HL-60 (cell line): ENCODE data around the gene ZFAND3.

ENCODE experiments used
- DNase-seq, 2 experiments: peaks; one replicate each; pipeline ENCODE4 v3.0.0-alpha.2; 2010 to 2020; ENCODE audit warnings: low read depth in 1 of 2, low spot score in 1 of 2
- H3K27ac ChIP-seq: fragments of 250-450 bp; sonication (Bioruptor Pico); replicated peaks from 2 replicates; pipeline ENCODE4 v1.5.1; 2020; ENCODE audit warnings: mild to moderate bottlenecking, moderate library complexity
- H3K27me3 ChIP-seq: fragments of 250-450 bp; sonication (Bioruptor Pico); 2 replicates; pipeline ENCODE4 v1.5.1; 2021; ENCODE audit warnings: mild to moderate bottlenecking, moderate library complexity; ENCODE audit not compliant: insufficient read depth, poor library complexity, severe bottlenecking
- H3K4me3 ChIP-seq: replicated peaks from 2 replicates; pipeline ENCODE4 v1.5.1; 2011; ENCODE audit warnings: mild to moderate bottlenecking, control low read depth, low read length; ENCODE audit not compliant: insufficient read depth
- GABPA ChIP-seq: IDR thresholded peaks from 2 replicates; pipeline ENCODE4 v1.6.1; 2012; ENCODE audit warnings: low read depth
- POLR2AphosphoS5 ChIP-seq: IDR thresholded peaks from 2 replicates; pipeline ENCODE4 v1.6.1; 2012; ENCODE audit warnings: low read depth
- SPI1 ChIP-seq: IDR thresholded peaks from 2 replicates; pipeline ENCODE4 v1.6.1; 2012; ENCODE audit warnings: low read depth, mild to moderate bottlenecking, borderline replicate concordance
- TF ChIP-seq, protein P1 (sequence below): IDR thresholded peaks from 2 replicates; pipeline ENCODE4 v1.6.1; 2012; ENCODE audit warnings: low read depth; ENCODE audit not compliant: insufficient replicate concordance
- TF ChIP-seq, protein P2 (sequence below): IDR thresholded peaks from one replicate; pipeline ENCODE4 v1.5.1; 2011; ENCODE audit warnings: low read length, control low read depth, inconsistent platforms; ENCODE audit not compliant: insufficient read depth

ZFAND3 gene

DNA sequence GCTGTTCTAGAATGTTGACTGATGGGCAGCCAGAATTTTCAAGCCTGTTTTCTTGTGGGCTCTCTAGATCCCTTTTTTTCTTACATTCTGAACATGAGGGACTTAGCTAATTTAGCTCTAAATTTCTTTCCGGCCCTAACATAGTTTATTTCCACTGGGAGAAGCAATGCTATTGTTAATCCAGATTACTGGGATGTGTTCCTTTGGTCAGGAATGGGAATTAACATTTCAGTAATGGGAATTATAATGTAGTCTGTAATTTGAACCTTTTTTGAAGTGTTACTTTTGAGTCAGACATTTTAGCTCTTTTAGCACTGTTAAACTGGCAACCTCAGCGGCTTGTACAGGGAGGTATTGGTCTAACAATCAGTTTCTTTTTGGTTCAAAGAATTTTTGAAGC is 7.5 kb downstream of the ZFAND3 start:
- Histone ChIP-seq H3K27ac (no peak overlapping the region), H3K27me3 (no peaks in the 10 kb centered on the region), H3K4me3 (no peak overlapping the region)
- TF ChIP-seq, protein P1, sequence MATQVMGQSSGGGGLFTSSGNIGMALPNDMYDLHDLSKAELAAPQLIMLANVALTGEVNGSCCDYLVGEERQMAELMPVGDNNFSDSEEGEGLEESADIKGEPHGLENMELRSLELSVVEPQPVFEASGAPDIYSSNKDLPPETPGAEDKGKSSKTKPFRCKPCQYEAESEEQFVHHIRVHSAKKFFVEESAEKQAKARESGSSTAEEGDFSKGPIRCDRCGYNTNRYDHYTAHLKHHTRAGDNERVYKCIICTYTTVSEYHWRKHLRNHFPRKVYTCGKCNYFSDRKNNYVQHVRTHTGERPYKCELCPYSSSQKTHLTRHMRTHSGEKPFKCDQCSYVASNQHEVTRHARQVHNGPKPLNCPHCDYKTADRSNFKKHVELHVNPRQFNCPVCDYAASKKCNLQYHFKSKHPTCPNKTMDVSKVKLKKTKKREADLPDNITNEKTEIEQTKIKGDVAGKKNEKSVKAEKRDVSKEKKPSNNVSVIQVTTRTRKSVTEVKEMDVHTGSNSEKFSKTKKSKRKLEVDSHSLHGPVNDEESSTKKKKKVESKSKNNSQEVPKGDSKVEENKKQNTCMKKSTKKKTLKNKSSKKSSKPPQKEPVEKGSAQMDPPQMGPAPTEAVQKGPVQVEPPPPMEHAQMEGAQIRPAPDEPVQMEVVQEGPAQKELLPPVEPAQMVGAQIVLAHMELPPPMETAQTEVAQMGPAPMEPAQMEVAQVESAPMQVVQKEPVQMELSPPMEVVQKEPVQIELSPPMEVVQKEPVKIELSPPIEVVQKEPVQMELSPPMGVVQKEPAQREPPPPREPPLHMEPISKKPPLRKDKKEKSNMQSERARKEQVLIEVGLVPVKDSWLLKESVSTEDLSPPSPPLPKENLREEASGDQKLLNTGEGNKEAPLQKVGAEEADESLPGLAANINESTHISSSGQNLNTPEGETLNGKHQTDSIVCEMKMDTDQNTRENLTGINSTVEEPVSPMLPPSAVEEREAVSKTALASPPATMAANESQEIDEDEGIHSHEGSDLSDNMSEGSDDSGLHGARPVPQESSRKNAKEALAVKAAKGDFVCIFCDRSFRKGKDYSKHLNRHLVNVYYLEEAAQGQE: no peak
- no peak for TF ChIP-seq POLR2AphosphoS5
- TF ChIP-seq SPI1: no peak
- TF ChIP-seq, protein P2, sequence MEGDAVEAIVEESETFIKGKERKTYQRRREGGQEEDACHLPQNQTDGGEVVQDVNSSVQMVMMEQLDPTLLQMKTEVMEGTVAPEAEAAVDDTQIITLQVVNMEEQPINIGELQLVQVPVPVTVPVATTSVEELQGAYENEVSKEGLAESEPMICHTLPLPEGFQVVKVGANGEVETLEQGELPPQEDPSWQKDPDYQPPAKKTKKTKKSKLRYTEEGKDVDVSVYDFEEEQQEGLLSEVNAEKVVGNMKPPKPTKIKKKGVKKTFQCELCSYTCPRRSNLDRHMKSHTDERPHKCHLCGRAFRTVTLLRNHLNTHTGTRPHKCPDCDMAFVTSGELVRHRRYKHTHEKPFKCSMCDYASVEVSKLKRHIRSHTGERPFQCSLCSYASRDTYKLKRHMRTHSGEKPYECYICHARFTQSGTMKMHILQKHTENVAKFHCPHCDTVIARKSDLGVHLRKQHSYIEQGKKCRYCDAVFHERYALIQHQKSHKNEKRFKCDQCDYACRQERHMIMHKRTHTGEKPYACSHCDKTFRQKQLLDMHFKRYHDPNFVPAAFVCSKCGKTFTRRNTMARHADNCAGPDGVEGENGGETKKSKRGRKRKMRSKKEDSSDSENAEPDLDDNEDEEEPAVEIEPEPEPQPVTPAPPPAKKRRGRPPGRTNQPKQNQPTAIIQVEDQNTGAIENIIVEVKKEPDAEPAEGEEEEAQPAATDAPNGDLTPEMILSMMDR: no peak
- TF ChIP-seq GABPA: no peak
- no peak for DNase-seq

DNA sequence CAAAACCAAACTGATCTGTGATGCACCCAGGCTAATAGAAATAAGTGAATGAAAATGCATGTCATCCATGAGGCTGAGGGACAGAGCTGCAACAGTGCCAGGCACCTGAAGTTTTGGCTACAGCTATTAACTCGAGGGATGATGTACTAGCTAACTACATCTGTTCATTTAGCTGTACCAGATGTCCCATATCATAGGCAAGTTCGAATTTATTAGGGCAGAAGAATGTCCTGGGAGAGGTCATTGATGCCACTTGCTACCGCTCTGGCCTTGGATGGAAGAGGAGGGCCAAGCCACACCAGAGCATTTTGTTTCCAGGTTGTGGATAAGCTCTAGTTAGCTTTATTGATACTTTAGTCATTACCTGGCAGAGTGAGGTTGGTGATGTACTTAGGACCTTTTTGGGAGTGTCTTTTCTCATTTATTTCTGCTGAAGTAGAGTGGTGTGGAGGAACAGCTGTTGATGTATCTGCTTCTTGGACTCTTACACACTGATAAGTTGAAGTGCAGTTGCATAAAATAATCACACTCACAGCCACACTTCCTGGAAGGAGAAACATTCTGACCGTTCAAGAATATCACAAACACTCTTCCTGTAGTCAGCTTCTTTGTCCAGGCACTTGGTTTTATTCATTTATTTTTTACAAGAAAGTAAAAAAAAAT is 8.2 kb downstream of the ZFAND3 start:
- Histone ChIP-seq H3K27me3 (no peaks in the 10 kb centered on the region), H3K4me3 (no peak overlapping the region), H3K27ac (no peak overlapping the region)
- DNase-seq: no peak
- TF ChIP-seq POLR2AphosphoS5: no peak

DNA sequence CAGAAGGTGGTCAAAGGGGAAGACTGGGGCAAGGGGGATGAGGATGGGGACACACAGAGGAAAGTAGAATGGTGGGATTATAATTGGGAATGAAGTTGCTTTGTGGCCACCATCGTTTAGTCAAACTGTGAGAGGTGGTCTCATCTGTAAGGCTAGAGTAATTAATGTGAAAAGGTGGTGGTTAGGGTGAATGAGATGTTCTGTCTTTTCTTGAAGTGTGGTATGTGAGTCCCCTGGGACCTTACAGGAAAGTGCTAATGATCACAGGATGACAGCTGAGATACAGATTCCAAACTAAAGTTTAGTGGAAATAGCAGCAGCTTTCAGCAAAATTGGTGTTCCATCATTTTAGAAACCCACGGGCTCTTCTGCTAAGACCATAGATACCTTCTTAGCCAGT is 10.7 kb downstream of the ZFAND3 start:
- Histone ChIP-seq H3K4me3 (no peak overlapping the region), H3K27me3 (no peaks in the 10 kb centered on the region), H3K27ac (no peak overlapping the region)
- TF ChIP-seq, protein P2: no peak
- TF ChIP-seq GABPA: no peak
- TF ChIP-seq, protein P1: no peak
- DNase-seq: no peak

DNA sequence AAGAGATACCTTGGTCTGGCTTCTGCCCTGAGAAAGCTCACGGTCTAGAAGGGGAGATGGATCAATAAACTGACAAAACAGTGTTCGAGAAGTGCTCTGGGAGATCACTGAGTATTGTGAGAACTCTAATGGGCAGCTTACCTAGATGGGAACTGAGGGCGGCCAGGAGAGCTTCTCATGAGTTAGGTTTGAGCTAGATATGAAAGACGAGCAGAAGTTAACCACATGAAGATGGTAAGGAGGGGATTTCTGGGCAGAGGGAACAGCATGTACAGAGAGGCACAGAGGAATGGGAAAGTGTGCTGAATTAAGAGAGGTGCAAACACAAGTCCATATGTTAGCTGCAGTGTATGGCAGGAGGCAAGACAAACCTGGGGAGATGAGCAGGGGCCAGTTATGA is 11.9 kb downstream of the ZFAND3 start:
- no peak overlapping the region for H3K4me3 ChIP-seq
- TF ChIP-seq, protein P1: no peak
- TF ChIP-seq GABPA (no peak), POLR2AphosphoS5 (no peak), SPI1 (no peak)
- TF ChIP-seq, protein P2: no peak
- no peak overlapping the region for H3K27ac ChIP-seq
- H3K27me3 ChIP-seq: no peaks in the 10 kb centered on the region
- no peak for DNase-seq
